BE2C (cell line): ENCODE data around the gene RHBDL1.

Experiments used
- DNase-seq: peaks from one replicate; pipeline ENCODE4 v3.0.0-alpha.2; 2020
- H3K27me3 ChIP-seq: fragments of 250-450 bp; sonication (Bioruptor Pico); 2 replicates; pipeline ENCODE4 v1.5.1; 2020; ENCODE audit warnings: mild to moderate bottlenecking
- H3K36me3 ChIP-seq: fragments of 250-450 bp; sonication (Bioruptor Pico); 2 replicates; pipeline ENCODE4 v1.5.1; 2020; ENCODE audit warnings: mild to moderate bottlenecking
- H3K4me1 ChIP-seq: fragments of 250-450 bp; sonication (Bioruptor Pico); 2 replicates; pipeline ENCODE4 v1.5.1; 2020
- H3K4me3 ChIP-seq: 2 replicates; pipeline ENCODE4 v1.5.1; 2011; ENCODE audit warnings: low read depth, low read length
- H3K9me3 ChIP-seq: fragments of 250-450 bp; sonication (Bioruptor Pico); 2 replicates; pipeline ENCODE4 v1.5.1; 2020
- TF ChIP-seq, protein P1 (sequence below): IDR thresholded peaks from 2 replicates; pipeline ENCODE4 v1.5.1; 2012; ENCODE audit warnings: mild to moderate bottlenecking, low read depth, low read length

RHBDL1 gene

GRCh38 chr16:708959-709358 lies 33.5 kb downstream of the RHBDL1 start:
- TF ChIP-seq, protein P1, sequence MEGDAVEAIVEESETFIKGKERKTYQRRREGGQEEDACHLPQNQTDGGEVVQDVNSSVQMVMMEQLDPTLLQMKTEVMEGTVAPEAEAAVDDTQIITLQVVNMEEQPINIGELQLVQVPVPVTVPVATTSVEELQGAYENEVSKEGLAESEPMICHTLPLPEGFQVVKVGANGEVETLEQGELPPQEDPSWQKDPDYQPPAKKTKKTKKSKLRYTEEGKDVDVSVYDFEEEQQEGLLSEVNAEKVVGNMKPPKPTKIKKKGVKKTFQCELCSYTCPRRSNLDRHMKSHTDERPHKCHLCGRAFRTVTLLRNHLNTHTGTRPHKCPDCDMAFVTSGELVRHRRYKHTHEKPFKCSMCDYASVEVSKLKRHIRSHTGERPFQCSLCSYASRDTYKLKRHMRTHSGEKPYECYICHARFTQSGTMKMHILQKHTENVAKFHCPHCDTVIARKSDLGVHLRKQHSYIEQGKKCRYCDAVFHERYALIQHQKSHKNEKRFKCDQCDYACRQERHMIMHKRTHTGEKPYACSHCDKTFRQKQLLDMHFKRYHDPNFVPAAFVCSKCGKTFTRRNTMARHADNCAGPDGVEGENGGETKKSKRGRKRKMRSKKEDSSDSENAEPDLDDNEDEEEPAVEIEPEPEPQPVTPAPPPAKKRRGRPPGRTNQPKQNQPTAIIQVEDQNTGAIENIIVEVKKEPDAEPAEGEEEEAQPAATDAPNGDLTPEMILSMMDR, result no peak
- Histone ChIP-seq H3K36me3 (0 out of 2 replicates have a peak, but pooled peaks cover under 1% of the 10 kb centered on the region), H3K27me3 (no peaks in the 10 kb centered on the region), H3K9me3 (no peaks in the 10 kb centered on the region), H3K4me3 (no peak overlapping the region), H3K4me1 (peaks cover 28% of the 10 kb centered on the region)
- no peak for DNase-seq

GRCh38 chr16:709566-710499 lies 34.4 kb downstream of the RHBDL1 start:
- TF ChIP-seq, protein P1, result no peak; the same call in 1 of the 2 replicates
- Histone ChIP-seq H3K9me3 (no peaks in the 10 kb centered on the region), H3K27me3 (no peaks in the 10 kb centered on the region), H3K4me3 (peak overlapping the region; percentile 44), H3K36me3 (no peaks in the 10 kb centered on the region), H3K4me1 (peaks cover 30% of the 10 kb centered on the region)
- DNase-seq, result peak; percentile 95

DNA sequence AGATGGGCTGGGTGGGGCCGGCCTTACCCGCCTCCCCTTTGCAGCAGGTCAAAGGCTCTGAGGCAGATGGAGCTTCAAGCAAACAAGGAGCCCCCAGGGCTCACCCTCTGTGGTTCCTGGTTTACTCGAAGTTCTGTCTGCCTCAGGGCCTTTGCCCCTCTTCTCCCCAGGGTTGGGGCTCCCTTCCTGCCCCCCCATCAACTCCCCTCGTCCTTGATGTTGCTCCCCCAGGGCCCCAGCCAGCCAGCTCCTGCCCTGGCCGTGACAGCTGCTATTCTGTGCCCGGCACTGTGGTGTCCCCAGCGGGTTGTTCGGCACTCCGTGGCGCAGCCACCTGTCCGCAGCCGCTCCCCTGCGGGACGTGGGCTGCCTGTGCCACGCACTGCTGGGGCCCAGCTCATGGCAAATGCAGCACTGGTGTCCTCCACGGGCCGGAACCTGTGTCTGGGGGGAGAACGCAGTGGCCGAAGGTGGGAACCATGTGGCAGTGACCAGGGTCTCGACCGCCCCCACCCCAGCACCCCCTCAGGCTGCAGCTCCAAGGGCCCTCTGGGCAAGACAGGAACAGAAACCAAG lies 35.1 kb downstream of the RHBDL1 start:
- Histone ChIP-seq H3K9me3 (no peaks in the 10 kb centered on the region), H3K27me3 (no peaks in the 10 kb centered on the region), H3K4me3 (peak overlapping the region; percentile 44; the same call in 1 of the 2 replicates), H3K36me3 (no peaks in the 10 kb centered on the region), H3K4me1 (peaks cover 30% of the 10 kb centered on the region)
- TF ChIP-seq, protein P1, result no peak
- DNase-seq, result no peak

DNA sequence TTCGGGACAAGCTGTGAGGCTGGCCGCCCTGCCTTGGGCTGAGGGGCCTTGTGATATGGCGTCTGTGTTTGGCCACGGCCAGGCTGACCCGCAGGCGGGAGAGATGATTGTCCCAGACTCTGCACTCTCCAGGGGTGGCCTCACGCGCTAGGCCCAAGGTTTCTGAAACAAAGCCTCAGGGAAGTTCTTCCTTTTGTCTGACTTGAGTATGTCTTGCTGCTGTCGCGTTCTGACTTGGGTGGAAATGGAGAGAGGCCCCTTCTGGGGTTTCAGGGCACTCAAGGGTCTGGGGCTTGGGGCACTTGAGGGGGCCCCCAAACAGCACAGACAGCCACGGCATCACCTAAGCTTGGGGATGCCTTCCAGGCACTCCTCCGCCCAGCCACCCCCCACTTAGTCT lies 35.6 kb downstream of the RHBDL1 start:
- TF ChIP-seq, protein P1, result no peak
- Histone ChIP-seq H3K27me3 (no peaks in the 10 kb centered on the region), H3K4me3 (no peak overlapping the region), H3K9me3 (no peaks in the 10 kb centered on the region), H3K36me3 (no peaks in the 10 kb centered on the region), H3K4me1 (peaks cover 30% of the 10 kb centered on the region)
- no peak for DNase-seq

DNA sequence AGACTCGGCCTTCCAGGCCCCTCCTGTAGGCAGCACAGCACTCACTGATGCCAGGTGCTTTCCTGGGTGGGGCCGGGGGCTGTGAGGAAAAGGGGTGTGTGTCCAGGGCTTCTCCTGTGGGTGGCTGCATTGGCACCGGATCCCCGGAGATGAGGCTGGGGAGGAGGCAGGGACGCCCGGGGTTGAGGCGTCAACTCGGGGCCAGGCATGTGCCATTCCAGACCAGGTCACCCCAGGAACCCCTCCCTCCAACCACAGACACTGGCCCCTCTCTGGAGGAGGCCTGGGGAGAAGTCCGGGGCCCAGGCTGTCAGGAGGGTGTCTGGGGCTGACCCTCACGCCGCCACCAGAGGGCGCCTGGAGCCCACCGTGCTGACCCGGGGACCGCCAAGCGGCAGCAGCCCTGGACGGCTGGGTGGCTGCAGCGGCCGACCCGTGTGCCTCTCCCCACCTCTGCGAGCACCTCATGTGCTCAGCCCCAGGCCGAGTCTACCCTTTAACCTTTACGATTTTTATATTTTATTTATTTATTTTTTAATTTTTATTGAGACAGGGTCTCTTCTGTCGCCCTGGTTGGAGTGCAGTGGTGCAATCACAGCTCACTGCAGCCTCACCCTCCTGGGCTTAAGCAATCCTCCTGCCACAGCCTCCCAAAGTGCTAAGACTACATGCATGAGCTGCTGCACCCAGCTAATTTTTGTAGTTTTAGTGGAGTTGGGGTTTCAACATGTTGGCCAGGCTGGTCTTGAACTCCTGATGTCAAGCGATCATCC lies 36.3 kb downstream of the RHBDL1 start:
- H3K36me3 ChIP-seq, result peaks cover 1% of the 10 kb centered on the region
- peak; percentile 92 for DNase-seq
- H3K4me3 ChIP-seq, result no peak overlapping the region
- peaks cover 35% of the 10 kb centered on the region for H3K4me1 ChIP-seq
- TF ChIP-seq, protein P1, result peak; percentile 86
- no peaks in the 10 kb centered on the region for H3K27me3 ChIP-seq
- no peaks in the 10 kb centered on the region for H3K9me3 ChIP-seq
